ENCODE measurements around the gene MICU2. TPM values are rescaled to one million over a fixed set of nuclear protein-coding genes. Genes with fewer than 3 reads are reported as not detected.
"Not testable (repeated sequence)": the region's sequence is repeated elsewhere in the genome, so short reads cannot be mapped to it uniquely, and the experiment has no call there.

Gene MICU2
- total and polyA plus RNA-seq, 4 donors = 27.5 to 31.9 (median 30.2) TPM

GRCh38 chr13:21608961-21609360, 5.0 kb upstream of the MICU2 start:
- Histone ChIP-seq H3K9me3 (ENCODE audit: control insufficient read depth, low read length) (no peaks in the 10 kb centered on the region), H3K4me3 (ENCODE audit: low read length in 2 of 2) (no peak overlapping the region), H3K27me3 (ENCODE audit: control insufficient read depth in 1 of 2, insufficient read depth in 2 of 2, low read length in 1 of 2) (no peaks in the 10 kb centered on the region), H3K36me3 (ENCODE audit: control insufficient read depth in 1 of 2, insufficient read depth in 2 of 2, low read length in 1 of 2) (no peaks in the 10 kb centered on the region), H3K27ac (ENCODE audit: low read depth in 1 of 2, low read length in 2 of 2) (no peak overlapping the region), H3K4me1 (ENCODE audit: control insufficient read depth in 1 of 2, insufficient read depth in 2 of 2, low read length in 2 of 2) (no peaks in the 10 kb centered on the region)
- DNase-seq = no peak
- WGBS, 2 donors = 86% methylated on average over 4 of the region's 4 CpGs
- ATAC-seq (ENCODE audit: low FRiP score) = no peak
- intact Hi-C loops (cut with DNase I) = no loop called here

DNA sequence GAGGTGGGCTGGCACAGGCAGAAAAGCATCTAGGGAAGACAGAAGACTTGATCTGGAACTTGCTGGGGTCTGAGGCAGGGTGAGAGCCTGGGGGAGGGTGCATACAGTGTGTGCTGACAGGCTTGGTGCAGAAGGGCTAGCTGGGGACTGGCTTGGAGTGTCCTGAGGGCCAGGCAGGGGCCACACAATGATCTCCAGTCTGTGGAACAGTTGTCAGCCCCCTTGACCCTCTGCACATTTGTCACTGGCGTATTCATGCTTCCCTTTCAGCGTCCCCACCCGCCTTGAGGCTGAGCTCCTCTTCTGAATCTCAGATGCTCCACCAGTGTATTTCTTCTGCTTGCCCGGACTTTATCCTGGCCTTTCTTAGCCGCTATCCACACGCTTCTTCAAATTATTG, 2.8 kb upstream of the MICU2 start:
- H3K36me3 ChIP-seq (ENCODE audit: control insufficient read depth in 1 of 2, insufficient read depth in 2 of 2, low read length in 1 of 2) = no peaks in the 10 kb centered on the region
- H3K9me3 ChIP-seq (ENCODE audit: control insufficient read depth, low read length) = no peaks in the 10 kb centered on the region
- no peaks in the 10 kb centered on the region for H3K4me1 ChIP-seq (ENCODE audit: control insufficient read depth in 1 of 2, insufficient read depth in 2 of 2, low read length in 2 of 2)
- no peak for DNase-seq
- WGBS, 2 donors = 52 to 62% methylated on average over 6 of the region's 6 CpGs
- no peaks in the 10 kb centered on the region for H3K27me3 ChIP-seq (ENCODE audit: control insufficient read depth in 1 of 2, insufficient read depth in 2 of 2, low read length in 1 of 2)
- intact Hi-C loops (cut with DNase I) = no loop called here
- H3K27ac ChIP-seq (ENCODE audit: low read depth in 1 of 2, low read length in 2 of 2) = no peak overlapping the region
- no peak overlapping the region for H3K4me3 ChIP-seq (ENCODE audit: low read length in 2 of 2)
- ATAC-seq (ENCODE audit: low FRiP score) = no peak

DNA sequence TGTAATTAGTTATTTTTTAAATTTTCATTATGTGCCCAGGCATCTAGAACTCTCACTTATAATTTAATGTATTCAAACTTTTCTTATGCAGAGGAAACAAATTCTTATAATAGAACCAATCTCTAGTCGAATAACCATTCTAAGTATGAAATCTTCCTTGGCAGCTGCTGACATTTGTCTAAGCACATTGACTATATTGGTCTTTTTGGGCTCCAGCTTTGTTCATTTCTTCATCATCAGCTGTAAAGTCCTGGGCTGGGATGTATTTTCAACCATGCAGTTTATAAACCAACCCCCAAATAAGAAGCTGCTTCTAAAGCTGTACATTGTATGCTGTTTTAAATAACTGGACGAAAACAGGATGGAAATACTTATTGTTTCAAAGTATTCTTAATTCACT, 2.3 kb upstream of the MICU2 start:
- Histone ChIP-seq H3K4me1 (ENCODE audit: control insufficient read depth in 1 of 2, insufficient read depth in 2 of 2, low read length in 2 of 2) (no peaks in the 10 kb centered on the region), H3K4me3 (ENCODE audit: low read length in 2 of 2) (no peak overlapping the region), H3K36me3 (ENCODE audit: control insufficient read depth in 1 of 2, insufficient read depth in 2 of 2, low read length in 1 of 2) (peaks cover 0 to 3% of the 10 kb centered on the region in 2 donors), H3K9me3 (ENCODE audit: control insufficient read depth, low read length) (no peaks in the 10 kb centered on the region), H3K27ac (ENCODE audit: low read depth in 1 of 2, low read length in 2 of 2) (no peak overlapping the region), H3K27me3 (ENCODE audit: control insufficient read depth in 1 of 2, insufficient read depth in 2 of 2, low read length in 1 of 2) (no peaks in the 10 kb centered on the region)
- intact Hi-C loops (cut with DNase I) = no loop called here
- 61 to 62% methylated on average over 2 of the region's 2 CpGs for WGBS, 2 donors
- DNase-seq (no peak), ATAC-seq (ENCODE audit: low FRiP score) (no peak)

- no peaks in the 10 kb centered on the region for H3K9me3 ChIP-seq (ENCODE audit: control insufficient read depth, low read length)
- no peaks in the 10 kb centered on the region for H3K27me3 ChIP-seq (ENCODE audit: control insufficient read depth in 1 of 2, insufficient read depth in 2 of 2, low read length in 1 of 2)
- no peaks in the 10 kb centered on the region for H3K4me1 ChIP-seq (ENCODE audit: control insufficient read depth in 1 of 2, insufficient read depth in 2 of 2, low read length in 2 of 2)
- H3K4me3 ChIP-seq (ENCODE audit: low read length in 2 of 2) = no peak overlapping the region
- no peak for ATAC-seq (ENCODE audit: low FRiP score)
- H3K27ac ChIP-seq (ENCODE audit: low read depth in 1 of 2, low read length in 2 of 2) = no peak overlapping the region
- no peak for DNase-seq
- H3K36me3 ChIP-seq (ENCODE audit: control insufficient read depth in 1 of 2, insufficient read depth in 2 of 2, low read length in 1 of 2) = peaks cover 0 to 3% of the 10 kb centered on the region in 2 donors
- intact Hi-C loops (cut with DNase I) = no loop called here
These were observed 7.2 kb downstream of the MICU2 start for GRCh38 chr13:21596722-21597121.

- Histone ChIP-seq H3K36me3 (ENCODE audit: control insufficient read depth in 1 of 2, insufficient read depth in 2 of 2, low read length in 1 of 2) (no peaks in the 10 kb centered on the region), H3K4me1 (ENCODE audit: control insufficient read depth in 1 of 2, insufficient read depth in 2 of 2, low read length in 2 of 2) (no peaks in the 10 kb centered on the region), H3K4me3 (ENCODE audit: low read length in 2 of 2) (no peak overlapping the region), H3K9me3 (ENCODE audit: control insufficient read depth, low read length) (no peaks in the 10 kb centered on the region), H3K27me3 (ENCODE audit: control insufficient read depth in 1 of 2, insufficient read depth in 2 of 2, low read length in 1 of 2) (no peaks in the 10 kb centered on the region), H3K27ac (ENCODE audit: low read depth in 1 of 2, low read length in 2 of 2) (no peak overlapping the region)
- ATAC-seq (ENCODE audit: low FRiP score) = no peak
- intact Hi-C loops (cut with DNase I) = no loop called here
- DNase-seq = no peak
These were observed 8.5 kb downstream of the MICU2 start for GRCh38 chr13:21595546-21595822.

GRCh38 chr13:21594715-21595545, 9.0 kb downstream of the MICU2 start:
- WGBS, 2 donors = 80 to 91% methylated on average over 3 of the region's 3 CpGs
- ATAC-seq (ENCODE audit: low FRiP score) (peak; percentile 38), DNase-seq (no peak)
- H3K27ac ChIP-seq (ENCODE audit: low read depth in 1 of 2, low read length in 2 of 2) = no peak overlapping the region
- no peaks in the 10 kb centered on the region for H3K36me3 ChIP-seq (ENCODE audit: control insufficient read depth in 1 of 2, insufficient read depth in 2 of 2, low read length in 1 of 2)
- H3K4me1 ChIP-seq (ENCODE audit: control insufficient read depth in 1 of 2, insufficient read depth in 2 of 2, low read length in 2 of 2) = no peaks in the 10 kb centered on the region
- no peak overlapping the region for H3K4me3 ChIP-seq (ENCODE audit: low read length in 2 of 2)
- intact Hi-C loops (cut with DNase I) = no loop called here
- no peaks in the 10 kb centered on the region for H3K9me3 ChIP-seq (ENCODE audit: control insufficient read depth, low read length)
- no peaks in the 10 kb centered on the region for H3K27me3 ChIP-seq (ENCODE audit: control insufficient read depth in 1 of 2, insufficient read depth in 2 of 2, low read length in 1 of 2)

DNA sequence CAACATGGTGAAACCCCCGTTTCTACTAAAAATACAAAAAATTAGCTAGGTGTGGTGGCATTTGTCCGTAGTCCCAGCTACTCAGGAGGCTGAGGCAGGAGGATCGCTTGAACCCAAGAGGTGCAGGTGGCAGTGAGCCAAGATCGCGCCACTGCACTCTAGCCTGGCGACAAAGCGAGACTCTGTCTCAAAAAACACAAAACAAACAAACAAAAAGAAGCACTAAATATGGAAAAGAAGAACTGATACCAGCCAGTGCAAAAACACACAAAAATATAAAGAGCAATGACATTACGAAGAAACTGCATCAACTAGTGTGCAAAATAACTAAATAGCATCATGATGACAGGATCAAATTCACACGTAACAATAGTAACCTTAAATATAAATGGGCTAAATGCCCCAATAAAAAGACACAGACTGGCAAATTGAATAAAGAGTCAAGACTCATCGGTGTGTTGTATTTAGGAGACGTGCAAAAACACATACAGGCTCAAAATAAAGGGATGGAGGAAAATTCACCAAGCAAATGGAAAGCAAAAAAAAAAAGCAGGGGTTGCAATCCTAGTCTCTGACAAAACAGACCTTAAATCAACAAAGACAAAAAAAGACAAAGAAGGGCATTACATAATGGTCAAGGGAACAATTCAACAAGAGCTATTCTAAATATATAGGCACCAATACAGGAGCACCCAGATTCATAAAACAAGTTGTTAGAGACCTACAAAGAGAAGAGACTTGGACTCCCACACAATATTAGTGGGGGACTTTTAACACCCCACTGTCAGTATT, 13.1 kb downstream of the MICU2 start:
- H3K27me3 ChIP-seq (ENCODE audit: control insufficient read depth in 1 of 2, insufficient read depth in 2 of 2, low read length in 1 of 2); H3K36me3 ChIP-seq (ENCODE audit: control insufficient read depth in 1 of 2, insufficient read depth in 2 of 2, low read length in 1 of 2); H3K4me1 ChIP-seq (ENCODE audit: control insufficient read depth in 1 of 2, insufficient read depth in 2 of 2, low read length in 2 of 2); DNase-seq; H3K4me3 ChIP-seq (ENCODE audit: low read length in 2 of 2); intact Hi-C loops (cut with DNase I); H3K27ac ChIP-seq (ENCODE audit: low read depth in 1 of 2, low read length in 2 of 2); ATAC-seq (ENCODE audit: low FRiP score); H3K9me3 ChIP-seq (ENCODE audit: control insufficient read depth, low read length): not testable (repeated sequence)
- 96 to 98% methylated on average over 11 of the region's 11 CpGs for WGBS, 2 donors

DNA sequence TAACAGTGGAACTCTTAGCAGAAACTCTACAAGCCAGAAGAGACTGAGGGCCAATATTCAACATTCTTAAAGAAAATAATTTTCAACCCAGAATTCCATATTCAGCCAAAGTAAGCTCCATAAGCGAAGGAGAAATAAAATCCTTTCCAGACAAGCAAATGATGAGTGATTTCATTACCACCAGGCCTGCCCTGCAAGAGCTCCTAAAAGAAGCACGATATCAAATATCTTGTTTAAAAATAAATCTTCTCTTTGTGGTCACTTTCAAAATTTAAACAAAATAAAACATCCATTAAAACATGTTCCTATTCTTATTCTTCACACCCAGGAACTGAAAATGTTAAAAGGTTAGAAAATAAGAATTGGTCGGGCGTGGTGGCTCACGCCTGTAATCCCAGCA, 13.7 kb downstream of the MICU2 start:
- H3K27me3 ChIP-seq (ENCODE audit: control insufficient read depth in 1 of 2, insufficient read depth in 2 of 2, low read length in 1 of 2) = no peaks in the 10 kb centered on the region
- H3K4me1 ChIP-seq (ENCODE audit: control insufficient read depth in 1 of 2, insufficient read depth in 2 of 2, low read length in 2 of 2) = no peaks in the 10 kb centered on the region
- H3K4me3 ChIP-seq (ENCODE audit: low read length in 2 of 2) = no peak overlapping the region
- DNase-seq (no peak), ATAC-seq (ENCODE audit: low FRiP score) (no peak)
- H3K9me3 ChIP-seq (ENCODE audit: control insufficient read depth, low read length) = no peaks in the 10 kb centered on the region
- 62 to 65% methylated on average over 5 of the region's 5 CpGs for WGBS, 2 donors
- no peaks in the 10 kb centered on the region for H3K36me3 ChIP-seq (ENCODE audit: control insufficient read depth in 1 of 2, insufficient read depth in 2 of 2, low read length in 1 of 2)
- no peak overlapping the region for H3K27ac ChIP-seq (ENCODE audit: low read depth in 1 of 2, low read length in 2 of 2)
- intact Hi-C loops (cut with DNase I) = no loop called here

DNA sequence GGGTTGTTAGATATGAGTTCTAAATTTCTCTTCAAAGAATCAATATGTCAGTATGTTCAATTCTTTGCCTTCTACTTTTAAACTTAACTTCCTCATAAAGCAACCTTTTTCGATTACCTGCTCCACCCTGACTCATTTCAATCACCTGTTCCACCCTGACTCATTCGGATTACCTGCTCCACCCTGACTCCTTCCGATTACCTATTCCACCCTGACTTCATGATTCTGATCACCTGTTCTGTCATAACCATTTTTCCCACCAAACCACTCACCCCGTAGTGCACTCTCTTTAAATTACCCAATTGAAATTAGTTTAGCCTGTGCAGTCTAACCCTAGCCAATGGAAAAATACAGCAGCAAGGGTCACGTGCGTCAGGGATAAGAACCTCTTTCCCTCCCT, 14.5 kb downstream of the MICU2 start:
- intact Hi-C loops (cut with DNase I); H3K4me1 ChIP-seq (ENCODE audit: control insufficient read depth in 1 of 2, insufficient read depth in 2 of 2, low read length in 2 of 2); H3K36me3 ChIP-seq (ENCODE audit: control insufficient read depth in 1 of 2, insufficient read depth in 2 of 2, low read length in 1 of 2); H3K27ac ChIP-seq (ENCODE audit: low read depth in 1 of 2, low read length in 2 of 2); ATAC-seq (ENCODE audit: low FRiP score); H3K4me3 ChIP-seq (ENCODE audit: low read length in 2 of 2); H3K9me3 ChIP-seq (ENCODE audit: control insufficient read depth, low read length); DNase-seq; H3K27me3 ChIP-seq (ENCODE audit: control insufficient read depth in 1 of 2, insufficient read depth in 2 of 2, low read length in 1 of 2): not testable (repeated sequence)
- WGBS, 2 donors = 96 to 98% methylated on average over 6 of the region's 6 CpGs
